ENCODE measurements around the gene IGF2.

IGF2 gene

DNA sequence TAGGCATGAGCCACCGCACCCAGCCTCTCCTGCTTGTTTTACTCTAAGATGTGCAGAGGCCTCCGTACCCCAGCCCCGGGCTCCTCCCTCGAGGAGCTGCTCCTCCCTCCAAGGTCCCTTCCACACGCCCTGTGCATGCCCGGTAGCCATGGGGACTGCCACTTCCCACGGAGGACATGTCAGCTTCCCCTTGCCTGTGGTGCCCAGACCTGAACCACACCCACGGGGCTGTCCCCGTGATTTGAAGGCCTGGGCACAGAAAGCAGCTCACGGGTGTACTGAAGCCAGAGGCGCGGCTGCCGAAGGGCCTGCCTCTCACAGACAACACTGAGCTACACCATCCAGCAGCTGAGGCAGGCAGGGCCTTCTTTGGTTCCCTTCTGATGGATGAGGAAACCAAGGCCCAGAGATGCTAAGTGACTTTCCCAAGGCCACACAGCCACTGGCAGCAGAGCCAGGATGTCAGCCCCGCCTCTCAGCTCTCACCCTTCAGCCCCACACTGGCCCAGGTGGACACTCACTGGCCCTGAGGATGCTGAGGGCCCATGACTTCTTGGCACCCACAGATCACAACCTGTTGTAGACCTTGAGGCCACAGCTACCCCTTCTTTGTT is 14.5 kb upstream of the IGF2 start:
- Histone ChIP-seq H3K36me3 (replicated peaks in 1 of 2; ENCODE audit: control insufficient read depth in 2 of 2, insufficient read depth in 2 of 2, low read length in 2 of 2) (no peaks in the 10 kb centered on the region), H3K14ac (ENCODE audit: low read length) (no peak overlapping the region)
- WGBS, 2 donors (ENCODE audit: extremely low coverage in 2 of 2, insufficient read length in 2 of 2, insufficient replicate concordance in 1 of 2), result no CpG with 5 or more reads among the region's 14 CpGs

DNA sequence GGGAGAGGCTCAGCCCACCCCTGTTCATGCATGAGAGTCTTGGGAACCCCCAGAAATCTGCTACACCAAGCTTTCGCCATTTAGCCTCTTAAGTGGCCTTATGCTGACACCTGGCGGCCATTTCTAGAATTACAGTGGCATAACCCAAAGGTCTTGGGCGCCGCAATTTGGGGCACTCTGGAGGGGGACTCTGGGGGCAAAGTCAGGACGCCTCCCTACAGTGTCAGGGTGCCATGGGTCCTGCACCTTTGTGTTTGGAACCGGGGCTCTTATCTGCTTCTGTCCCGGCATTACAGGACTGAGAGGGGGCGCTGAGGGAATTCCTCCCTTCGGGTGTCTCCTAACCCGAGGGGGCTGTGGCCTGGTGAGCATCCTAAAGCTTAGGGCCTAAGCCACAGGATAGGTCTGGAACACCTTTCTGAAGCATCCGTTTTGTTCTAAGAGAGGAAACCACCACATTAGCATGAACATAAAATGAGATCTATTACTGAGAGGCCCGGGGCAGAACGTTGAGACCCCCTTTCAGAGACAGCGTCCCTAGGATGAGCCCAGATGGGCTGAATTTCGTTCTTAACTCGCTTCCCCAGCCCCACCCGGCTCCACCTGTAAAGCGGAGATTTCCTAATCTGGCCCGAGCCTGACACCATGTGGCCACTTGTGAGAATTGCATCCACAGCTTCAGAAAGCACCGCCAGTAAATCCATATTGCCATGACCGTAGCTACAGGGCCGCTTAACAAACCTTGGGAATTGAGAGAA is 12.5 kb upstream of the IGF2 start:
- peak; percentile 86 for DNase-seq (ENCODE audit: low spot score)
- Histone ChIP-seq H2AFZ (ENCODE audit: low read length) (peak overlapping the region; percentile 66), H3K9ac (ENCODE audit: low read depth, low read length, poor library complexity) (no peak overlapping the region), H3K36me3 (replicated peaks in 1 of 2; ENCODE audit: control insufficient read depth in 2 of 2, insufficient read depth in 2 of 2, low read length in 2 of 2) (no peaks in the 10 kb centered on the region), H2BK120ac (ENCODE audit: low read depth, low read length) (no peak overlapping the region), H2BK5ac (ENCODE audit: low read length) (no peak overlapping the region), H3K9me3 (replicated peaks in 1 of 2; ENCODE audit: control insufficient read depth in 2 of 2, insufficient read depth in 1 of 2, low read depth in 1 of 2, low read length in 2 of 2) (no peaks in the 10 kb centered on the region), H3K27me3 (ENCODE audit: control insufficient read depth in 3 of 3, insufficient read depth in 3 of 3, low read depth in 1 of 3, low read length in 3 of 3) (peaks cover 0 to 61% (median 19%) of the 10 kb centered on the region in 3 experiments), H3K27ac (replicated peaks; ENCODE audit: low read length) (no peak overlapping the region), H3K23ac (ENCODE audit: low read depth, low read length, poor library complexity) (no peak overlapping the region), H3K14ac (ENCODE audit: low read length) (no peak overlapping the region), H3K18ac (ENCODE audit: low read length) (peak overlapping the region; percentile 95), H3K4me1 (ENCODE audit: control insufficient read depth in 2 of 2, insufficient read depth in 1 of 2, low read depth in 1 of 2, low read length in 2 of 2) (peaks cover 8 to 31% of the 10 kb centered on the region in 2 donors), H2AK5ac (ENCODE audit: low read depth, low read length) (peak overlapping the region; percentile 33), H3K4me3 (ENCODE audit: low read length in 2 of 2) (no peak overlapping the region), H4K91ac (ENCODE audit: low read depth, low read length, poor library complexity) (no peak overlapping the region), H3K4ac (ENCODE audit: low read length) (no peak overlapping the region), H3K4me2 (ENCODE audit: insufficient read depth, low read length, poor library complexity, severe bottlenecking) (peak overlapping the region; percentile 36), H2BK15ac (ENCODE audit: low read length) (peak overlapping the region; percentile 76), H4K8ac (ENCODE audit: low read depth, low read length) (no peak overlapping the region), H3K79me1 (ENCODE audit: low read depth, low read length) (no peaks in the 10 kb centered on the region), H2BK12ac (ENCODE audit: low read length) (no peak overlapping the region)
- no CpG with 5 or more reads among the region's 22 CpGs for WGBS, 2 donors (ENCODE audit: extremely low coverage in 2 of 2, insufficient read length in 2 of 2, insufficient replicate concordance in 1 of 2)

More for the DNA sequence above, 14.5 kb upstream of the IGF2 start:
- Histone ChIP-seq H2AFZ (ENCODE audit: low read length) (no peak overlapping the region), H3K27ac (replicated peaks; ENCODE audit: low read length) (no peak overlapping the region), H4K91ac (ENCODE audit: low read depth, low read length, poor library complexity) (peak overlapping the region; percentile 19), H2BK5ac (ENCODE audit: low read length) (no peak overlapping the region), H3K9me3 (replicated peaks in 1 of 2; ENCODE audit: control insufficient read depth in 2 of 2, insufficient read depth in 1 of 2, low read depth in 1 of 2, low read length in 2 of 2) (no peaks in the 10 kb centered on the region), H3K4ac (ENCODE audit: low read length) (no peak overlapping the region), H3K23ac (ENCODE audit: low read depth, low read length, poor library complexity) (peak overlapping the region; percentile 77), H2BK120ac (ENCODE audit: low read depth, low read length) (peak overlapping the region; percentile 75), H3K27me3 (ENCODE audit: control insufficient read depth in 3 of 3, insufficient read depth in 3 of 3, low read depth in 1 of 3, low read length in 3 of 3) (peaks cover 0 to 41% (median 2%) of the 10 kb centered on the region in 3 experiments), H3K79me1 (ENCODE audit: low read depth, low read length) (no peaks in the 10 kb centered on the region), H3K18ac (ENCODE audit: low read length) (peak overlapping the region; percentile 55), H3K9ac (ENCODE audit: low read depth, low read length, poor library complexity) (peak overlapping the region; percentile 15), H2AK5ac (ENCODE audit: low read depth, low read length) (peak overlapping the region; percentile 98), H2BK12ac (ENCODE audit: low read length) (peak overlapping the region; percentile 43), H3K4me3 (ENCODE audit: low read length in 2 of 2) (no peak overlapping the region), H2BK15ac (ENCODE audit: low read length) (peak overlapping the region; percentile 97), H3K4me1 (ENCODE audit: control insufficient read depth in 2 of 2, insufficient read depth in 1 of 2, low read depth in 1 of 2, low read length in 2 of 2) (peaks cover 0 to 22% of the 10 kb centered on the region in 2 donors), H3K4me2 (ENCODE audit: insufficient read depth, low read length, poor library complexity, severe bottlenecking) (no peak overlapping the region), H4K8ac (ENCODE audit: low read depth, low read length) (no peak overlapping the region)
- no peak for DNase-seq (ENCODE audit: low spot score)

DNA sequence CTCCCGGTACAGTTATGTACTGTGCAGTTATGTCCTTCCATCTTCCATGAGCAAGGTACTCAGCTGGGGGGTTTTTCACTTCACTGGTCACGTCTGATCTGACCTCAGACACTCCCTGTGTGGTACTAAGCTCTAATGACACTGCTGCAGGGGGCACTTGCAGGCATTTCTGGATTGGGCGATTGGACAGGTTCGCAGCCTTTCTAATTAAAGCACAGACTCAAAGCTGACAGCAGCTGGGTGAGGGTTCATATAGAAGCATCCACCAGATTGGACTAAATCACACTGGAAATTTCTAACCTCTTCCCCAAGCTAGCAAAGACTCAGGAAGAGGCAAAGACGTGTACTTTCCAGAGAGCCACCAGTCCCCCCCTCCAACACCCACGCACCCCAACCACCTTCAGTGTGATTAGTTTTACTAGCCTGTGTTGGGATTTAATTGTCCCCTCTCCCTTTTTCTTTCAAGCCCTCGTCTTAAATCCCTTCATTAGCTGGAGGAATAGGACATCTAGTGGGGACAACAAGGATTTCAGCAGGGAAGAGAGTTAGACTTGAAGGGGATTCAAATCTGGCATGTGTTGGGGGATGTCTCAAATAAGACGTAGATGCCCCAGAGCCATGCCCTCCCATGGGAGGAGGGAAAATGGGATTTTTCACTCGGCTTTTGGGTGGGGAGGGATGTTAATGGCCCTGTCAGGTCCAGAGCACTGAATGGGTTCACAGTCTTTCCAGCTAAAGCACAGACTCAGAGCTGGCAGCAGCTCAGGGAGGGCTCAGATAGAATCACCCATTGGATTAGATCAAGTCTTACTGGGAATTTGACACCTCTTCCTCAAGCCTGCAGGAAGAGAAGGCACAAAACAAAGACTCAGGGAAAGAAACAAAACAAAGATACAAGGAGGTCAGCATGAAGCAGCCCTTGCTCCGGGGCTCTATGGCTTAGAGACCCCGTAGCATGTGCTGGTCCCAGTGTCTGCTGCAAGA is 11.0 kb upstream of the IGF2 start:
- H3K27me3 ChIP-seq (ENCODE audit: control insufficient read depth in 3 of 3, insufficient read depth in 3 of 3, low read depth in 1 of 3, low read length in 3 of 3), result peaks cover 12 to 73% (median 34%) of the 10 kb centered on the region in 3 experiments
- no peaks in the 10 kb centered on the region for H3K9me3 ChIP-seq (replicated peaks in 1 of 2; ENCODE audit: control insufficient read depth in 2 of 2, insufficient read depth in 1 of 2, low read depth in 1 of 2, low read length in 2 of 2)
- no peak overlapping the region for H2BK5ac ChIP-seq (ENCODE audit: low read length)
- H3K4me2 ChIP-seq (ENCODE audit: insufficient read depth, low read length, poor library complexity, severe bottlenecking), result peak overlapping the region; percentile 20
- no peak overlapping the region for H3K4me3 ChIP-seq (ENCODE audit: low read length in 2 of 2)
- no peak overlapping the region for H2BK12ac ChIP-seq (ENCODE audit: low read length)
- no peak overlapping the region for H4K8ac ChIP-seq (ENCODE audit: low read depth, low read length)
- H3K18ac ChIP-seq (ENCODE audit: low read length), result peak overlapping the region; percentile 39
- H3K4me1 ChIP-seq (ENCODE audit: control insufficient read depth in 2 of 2, insufficient read depth in 1 of 2, low read depth in 1 of 2, low read length in 2 of 2), result peaks cover 8 to 31% of the 10 kb centered on the region in 2 donors
- peak; percentile 78 for DNase-seq (ENCODE audit: low spot score)
- no peak overlapping the region for H3K4ac ChIP-seq (ENCODE audit: low read length)
- no peak overlapping the region for H2AFZ ChIP-seq (ENCODE audit: low read length)
- no peak overlapping the region for H3K9ac ChIP-seq (ENCODE audit: low read depth, low read length, poor library complexity)
- no peak overlapping the region for H2BK120ac ChIP-seq (ENCODE audit: low read depth, low read length)
- no peak overlapping the region for H4K91ac ChIP-seq (ENCODE audit: low read depth, low read length, poor library complexity)
- WGBS, 2 donors (ENCODE audit: extremely low coverage in 2 of 2, insufficient read length in 2 of 2, insufficient replicate concordance in 1 of 2), result no CpG with 5 or more reads among the region's 11 CpGs
- H2BK15ac ChIP-seq (ENCODE audit: low read length), result no peak overlapping the region
- no peak overlapping the region for H2AK5ac ChIP-seq (ENCODE audit: low read depth, low read length)
- peak overlapping the region; percentile 54 for H3K27ac ChIP-seq (replicated peaks; ENCODE audit: low read length)
- H3K14ac ChIP-seq (ENCODE audit: low read length), result no peak overlapping the region
- H3K79me1 ChIP-seq (ENCODE audit: low read depth, low read length), result no peaks in the 10 kb centered on the region
- H3K23ac ChIP-seq (ENCODE audit: low read depth, low read length, poor library complexity), result no peak overlapping the region
- no peaks in the 10 kb centered on the region for H3K36me3 ChIP-seq (replicated peaks in 1 of 2; ENCODE audit: control insufficient read depth in 2 of 2, insufficient read depth in 2 of 2, low read length in 2 of 2)

Data from neuronal stem cell (in vitro differentiated cells).